HepG2 (cell line): ENCODE results near the gene FDXR. TPM values are rescaled to one million over a fixed set of nuclear protein-coding genes. Genes with fewer than 3 reads are reported as not detected.

ENCODE experiments used
- CSRNP2 ChIP-seq: sonication (generic); formaldehyde crosslinking; conservative IDR thresholded peaks from 2 replicates; pipeline ENCODE4 v1.8.0; 2022; ENCODE audit warnings: low read depth, missing genetic modification reagents
- KMT2B ChIP-seq: IDR thresholded peaks from 2 replicates; pipeline ENCODE4 v1.6.1; 2016; ENCODE audit warnings: missing genetic modification reagents, missing compliant biosample characterization
- MLLT10 ChIP-seq: sonication (generic); formaldehyde crosslinking; IDR thresholded peaks from 2 replicates; pipeline ENCODE4 v1.4.0; 2020; ENCODE audit warnings: missing genetic modification reagents
- PCBP1 ChIP-seq: fragments of 200-400 bp; formaldehyde crosslinking; IDR thresholded peaks from 2 replicates; pipeline ENCODE4 v1.6.1; 2017; ENCODE audit warnings: mild to moderate bottlenecking, low read depth, low read length, borderline replicate concordance
- PLSCR1 ChIP-seq: sonication (generic); formaldehyde crosslinking; IDR thresholded peaks from 2 replicates; pipeline ENCODE4 v1.5.0; 2020; ENCODE audit warnings: missing genetic modification reagents, mild to moderate bottlenecking, borderline replicate concordance
- RFX1 ChIP-seq: fragments of 450-650 bp; IDR thresholded peaks from 2 replicates; pipeline ENCODE4 v1.6.1; 2017
- ZNF10 ChIP-seq: sonication (generic); formaldehyde crosslinking; IDR thresholded peaks from 2 replicates; pipeline ENCODE4 v1.4.0; 2020; ENCODE audit warnings: mild to moderate bottlenecking, low read depth, missing genetic modification reagents, borderline replicate concordance
- ZNF256 ChIP-seq: sonication (generic); formaldehyde crosslinking; conservative IDR thresholded peaks from 2 replicates; pipeline ENCODE4 v1.4.0; 2020; ENCODE audit warnings: missing genetic modification reagents
- ZNF574 ChIP-seq: sonication (generic); formaldehyde crosslinking; IDR thresholded peaks from 2 replicates; pipeline ENCODE4 v1.4.0; 2020; ENCODE audit warnings: missing genetic modification reagents
- ZNF792 ChIP-seq: IDR thresholded peaks from 2 replicates; pipeline ENCODE4 v1.6.1; 2016
- ZNF816 ChIP-seq: sonication (generic); formaldehyde crosslinking; IDR thresholded peaks from 2 replicates; pipeline ENCODE4 v1.8.0; 2022; ENCODE audit warnings: missing genetic modification reagents, mild to moderate bottlenecking, borderline replicate concordance
- polyA plus RNA-seq, 8 experiments: library from polyadenylated mRNA; depleted of rRNA in 3 of 8; stranded (reverse) in 7 of 8; unstranded in 1 of 8; fragments of >200 nt; fragmentation: Illumina TruSeq in 4 of 8; extraction: Trizol in 4 of 8; gene quantifications; 2 replicates each; pipeline versions ENCODE4 v1.2.1 to v1.2.3, GENCODE V29; 2011 to 2016; ENCODE audit warnings: low read depth in 4 of 8, missing spikeins in 1 of 8, mixed read lengths in 1 of 8; ENCODE audit not compliant: insufficient read depth in 1 of 8
- total RNA-seq, 5 experiments: library from RNA; depleted of rRNA; stranded (reverse); fragments of >200 nt; fragmentation: Illumina TruSeq; extraction: Trizol; gene quantifications; 2 replicates each; pipeline ENCODE4 v1.2.3, GENCODE V29; 2016; ENCODE audit warnings: low read depth in 1 of 5
- TF ChIP-seq, protein P1 (sequence below): sonication (generic); formaldehyde crosslinking; IDR thresholded peaks from 2 replicates; pipeline ENCODE4 v1.4.0; 2020; ENCODE audit warnings: missing genetic modification reagents, borderline replicate concordance

FDXR gene
- total and polyA plus RNA-seq, 2 of the 13 experiments (the other 11 are each of a cell fraction or from before 2014, with no cell fraction given), result 23.4 to 116 TPM

DNA sequence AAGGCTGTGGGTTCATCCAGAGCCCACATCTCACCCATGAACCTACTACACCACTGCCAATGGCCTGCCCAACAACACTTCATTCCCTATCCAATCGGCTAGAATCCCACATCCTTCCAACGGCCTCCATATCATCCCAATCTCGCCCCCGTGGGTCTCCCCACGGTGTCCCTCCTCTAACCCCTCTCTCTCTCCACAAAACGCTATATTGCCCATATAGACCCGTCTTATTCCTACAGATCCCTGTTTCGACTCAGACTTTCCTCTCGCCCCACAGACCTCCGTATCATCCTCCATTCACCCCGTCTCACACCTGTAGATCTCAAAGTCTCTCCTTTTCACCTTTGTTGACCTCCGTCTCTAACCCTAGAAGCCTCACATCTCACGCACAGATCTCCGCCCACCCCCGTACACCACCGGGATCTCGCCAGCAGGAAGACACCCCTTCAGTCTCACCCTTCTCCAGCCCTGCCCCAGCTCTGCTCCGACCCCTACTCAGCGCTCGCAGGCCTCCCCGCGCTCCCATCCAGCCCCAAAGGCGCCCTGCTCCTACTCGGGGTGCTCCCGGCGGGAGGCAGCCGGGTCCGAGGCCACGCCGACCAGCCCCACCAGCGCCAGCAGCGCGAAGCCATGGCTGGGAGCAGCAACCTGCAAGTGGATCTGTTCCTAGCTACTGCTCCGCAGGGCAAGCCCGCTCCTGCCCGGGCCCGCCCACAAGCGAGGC, at the start of gene FDXR (continued):
- TF ChIP-seq ZNF574 (CRISPR knock-in tag) (peak; percentile 68), ZNF10 (CRISPR knock-in tag) (0 out of 2 replicates have a peak, but pooled peaks have one; percentile 68), PLSCR1 (no peak), ZNF792 (CRISPR knock-in tag) (peak; percentile 89; the same call in 1 of the 2 replicates), CSRNP2 (CRISPR knock-in tag) (no peak), ZNF256 (CRISPR knock-in tag) (peak; percentile 85; the same call in 1 of the 2 replicates), PCBP1 (no peak), RFX1 (no peak), KMT2B (CRISPR knock-in tag) (0 out of 2 replicates have a peak, but pooled peaks have one; percentile 67), ZNF816 (CRISPR knock-in tag) (0 out of 2 replicates have a peak, but pooled peaks have one; percentile 44), MLLT10 (CRISPR knock-in tag) (no peak)
- TF ChIP-seq, protein P1, sequence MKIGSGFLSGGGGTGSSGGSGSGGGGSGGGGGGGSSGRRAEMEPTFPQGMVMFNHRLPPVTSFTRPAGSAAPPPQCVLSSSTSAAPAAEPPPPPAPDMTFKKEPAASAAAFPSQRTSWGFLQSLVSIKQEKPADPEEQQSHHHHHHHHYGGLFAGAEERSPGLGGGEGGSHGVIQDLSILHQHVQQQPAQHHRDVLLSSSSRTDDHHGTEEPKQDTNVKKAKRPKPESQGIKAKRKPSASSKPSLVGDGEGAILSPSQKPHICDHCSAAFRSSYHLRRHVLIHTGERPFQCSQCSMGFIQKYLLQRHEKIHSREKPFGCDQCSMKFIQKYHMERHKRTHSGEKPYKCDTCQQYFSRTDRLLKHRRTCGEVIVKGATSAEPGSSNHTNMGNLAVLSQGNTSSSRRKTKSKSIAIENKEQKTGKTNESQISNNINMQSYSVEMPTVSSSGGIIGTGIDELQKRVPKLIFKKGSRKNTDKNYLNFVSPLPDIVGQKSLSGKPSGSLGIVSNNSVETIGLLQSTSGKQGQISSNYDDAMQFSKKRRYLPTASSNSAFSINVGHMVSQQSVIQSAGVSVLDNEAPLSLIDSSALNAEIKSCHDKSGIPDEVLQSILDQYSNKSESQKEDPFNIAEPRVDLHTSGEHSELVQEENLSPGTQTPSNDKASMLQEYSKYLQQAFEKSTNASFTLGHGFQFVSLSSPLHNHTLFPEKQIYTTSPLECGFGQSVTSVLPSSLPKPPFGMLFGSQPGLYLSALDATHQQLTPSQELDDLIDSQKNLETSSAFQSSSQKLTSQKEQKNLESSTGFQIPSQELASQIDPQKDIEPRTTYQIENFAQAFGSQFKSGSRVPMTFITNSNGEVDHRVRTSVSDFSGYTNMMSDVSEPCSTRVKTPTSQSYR (CRISPR knock-in tag), result peak; percentile 61
